ENCODE results near the gene PRR15. TPM values are rescaled to one million over a fixed set of nuclear protein-coding genes. Genes with fewer than 3 reads are reported as not detected.

Gene PRR15
- 0.15 and 1.3 TPM in 2 replicates for total RNA-seq

GRCh38 chr7:29563590-29564495 lies at the start of gene PRR15:
Gene PRR15 (plus strand): TSS chr7:29563835. CDS start chr7:29566330, 2,495 bp downstream.

Other genes with a start within 250 kb of the PRR15 start
- gene WIPF3, start 242.7 kb downstream of the PRR15 start, total RNA-seq: not detected in 2 replicates